Fibroblast of skin of left quadriceps (primary cell): ENCODE measurements around the gene PPFIA4.

Experiments used
- DNase-seq, 2 experiments: peaks; one replicate each; pipeline ENCODE4 v3.0.0-alpha.2; 2013; ENCODE audit warnings: low read depth in 2 of 2

Gene PPFIA4

DNA sequence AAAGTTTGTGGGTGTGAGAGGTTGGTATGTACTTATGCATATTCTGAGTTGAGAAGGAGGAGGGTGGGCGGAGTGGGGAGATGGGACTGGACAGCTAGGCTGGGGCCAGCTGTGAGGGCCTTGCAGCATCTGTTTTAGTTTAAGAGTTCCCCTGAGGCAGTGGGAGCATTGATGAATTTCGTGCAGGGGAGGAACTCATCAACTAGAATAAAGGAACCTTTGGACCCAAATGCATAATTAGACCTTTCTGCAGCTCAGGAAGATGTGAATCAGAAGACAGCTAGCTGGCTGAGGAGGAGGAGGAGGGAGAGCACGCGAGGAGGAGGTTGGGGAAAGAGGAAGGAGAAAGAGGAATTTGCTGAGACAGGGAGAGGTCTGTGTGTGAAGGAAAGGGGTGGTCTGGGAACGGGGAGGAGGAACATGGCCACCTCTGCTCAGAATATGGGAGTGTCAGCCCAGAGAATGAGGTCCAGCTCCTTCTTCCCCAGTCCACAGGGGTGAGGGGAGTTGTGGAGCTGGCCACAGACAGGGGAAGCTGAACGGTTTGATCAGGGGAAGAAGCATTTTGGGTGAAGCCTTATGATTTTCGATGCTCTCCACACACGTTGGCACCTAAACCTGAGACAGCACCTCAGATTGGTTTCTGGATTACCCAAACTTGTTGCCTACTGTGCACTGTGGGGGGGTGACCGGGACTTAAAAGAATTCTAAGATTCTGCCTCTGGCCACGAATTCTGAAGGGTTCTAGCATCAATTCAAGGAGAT is 31.8 kb downstream of the PPFIA4 start:
- DNase-seq, result peak; percentile 41 to 45

DNA sequence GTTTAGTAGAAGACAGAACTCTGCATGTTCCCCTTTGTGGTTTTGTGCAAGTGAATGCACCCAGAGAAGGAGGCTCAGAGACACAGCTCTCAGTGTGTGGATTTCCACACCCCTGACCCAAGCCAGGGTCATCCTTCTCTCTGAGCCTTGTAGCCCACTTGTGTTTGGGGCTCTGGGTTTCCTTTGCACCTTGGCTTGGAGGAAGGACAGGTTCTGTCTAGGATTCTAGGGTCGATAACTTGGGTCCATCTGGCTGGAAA is 32.3 kb downstream of the PPFIA4 start:
- no peak for DNase-seq

GRCh38 chr1:203059485-203059884 is 33.2 kb downstream of the PPFIA4 start:
- DNase-seq, result no peak

DNA sequence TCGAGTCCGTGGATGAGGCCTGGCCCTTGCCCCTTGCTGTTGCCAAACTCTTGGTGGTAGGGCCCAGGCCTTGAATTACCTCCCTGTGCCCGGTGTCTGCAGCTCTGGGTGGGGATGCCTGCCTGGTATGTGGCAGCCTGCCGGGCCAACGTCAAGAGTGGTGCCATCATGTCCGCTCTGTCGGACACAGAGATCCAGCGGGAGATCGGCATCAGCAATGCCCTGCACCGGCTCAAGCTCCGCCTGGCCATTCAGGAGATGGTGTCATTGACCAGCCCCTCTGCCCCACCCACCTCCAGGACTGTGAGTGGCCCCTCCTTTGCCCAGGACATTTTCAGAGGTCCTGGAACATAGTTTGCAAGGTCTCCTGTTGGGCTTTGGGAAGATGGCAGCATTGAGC is 33.8 kb downstream of the PPFIA4 start:
- DNase-seq, result no peak

- no peak for DNase-seq
These were observed 37.0 kb downstream of the PPFIA4 start for GRCh38 chr1:203063287-203063686.

- DNase-seq, result no peak
These were observed 38.9 kb downstream of the PPFIA4 start for GRCh38 chr1:203065191-203065590.

DNA sequence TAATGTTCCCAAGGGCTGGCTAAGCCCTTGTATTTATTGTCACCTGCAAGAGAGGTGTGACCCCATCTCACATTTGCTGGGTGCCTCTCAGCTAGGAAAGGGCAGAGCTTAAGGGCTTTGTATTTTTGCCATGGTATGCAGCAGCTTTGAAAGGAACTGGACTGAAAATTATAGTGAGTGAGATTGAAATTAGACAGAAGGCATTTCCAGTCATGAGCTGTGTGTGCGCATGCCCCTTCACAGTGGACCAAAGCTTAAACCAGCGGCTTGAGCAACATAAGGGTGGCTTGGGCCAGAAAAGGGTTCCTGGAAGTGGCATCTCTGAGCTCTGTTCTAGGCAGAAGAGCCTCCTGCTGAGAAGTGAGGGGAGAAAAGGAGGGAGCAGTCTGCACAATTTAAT is 39.7 kb downstream of the PPFIA4 start:
- DNase-seq, result no peak

DNA sequence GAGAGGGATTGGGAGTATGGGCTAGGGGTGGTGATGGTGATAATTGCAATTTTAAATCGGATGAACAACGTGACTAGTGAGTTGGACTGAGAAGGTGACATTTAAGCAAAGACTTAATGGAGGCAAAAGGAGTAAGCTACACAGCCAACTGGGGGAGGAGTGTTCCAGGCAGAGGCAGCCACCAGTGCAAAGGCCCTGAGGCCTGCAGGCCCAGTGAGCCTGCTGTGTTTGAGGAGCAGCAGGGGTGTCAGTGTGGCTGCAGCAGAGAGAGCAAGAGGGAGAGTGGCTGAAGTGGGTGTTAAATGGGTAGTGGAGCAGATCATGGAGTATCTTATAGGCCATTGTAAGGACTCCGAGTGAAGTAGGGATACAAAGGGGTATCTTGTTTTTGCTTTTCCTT is 40.7 kb downstream of the PPFIA4 start:
- no peak for DNase-seq

GRCh38 chr1:203069030-203069747 is 42.9 kb downstream of the PPFIA4 start:
- peak; percentile 15 to 25 for DNase-seq

GRCh38 chr1:203072002-203072602 is 45.8 kb downstream of the PPFIA4 start:
- no peak for DNase-seq

- no peak for DNase-seq
These were observed 46.6 kb downstream of the PPFIA4 start for GRCh38 chr1:203072911-203073310.

- DNase-seq, result no peak
These were observed 47.2 kb downstream of the PPFIA4 start for GRCh38 chr1:203073469-203073868.

DNA sequence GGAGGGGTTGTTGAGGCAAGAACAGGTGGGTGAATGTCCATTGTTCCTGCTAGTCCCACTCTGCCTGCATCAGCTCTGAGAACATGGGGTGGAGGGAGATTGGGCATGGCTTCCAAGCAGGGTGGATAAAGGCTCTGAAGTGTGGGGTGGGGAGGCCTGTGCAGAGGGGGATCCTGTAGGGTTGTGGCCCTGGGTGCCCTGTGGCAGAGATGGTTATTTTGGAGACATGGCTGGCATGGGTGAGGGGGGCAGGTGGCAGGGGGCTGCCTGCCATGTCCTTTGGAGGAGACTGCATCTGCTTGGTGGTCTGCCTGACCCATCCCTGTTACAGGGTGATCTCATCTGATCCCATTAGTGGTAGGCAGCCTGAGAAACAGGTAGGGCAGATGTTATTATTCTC is 48.3 kb downstream of the PPFIA4 start:
- DNase-seq, result no peak

DNA sequence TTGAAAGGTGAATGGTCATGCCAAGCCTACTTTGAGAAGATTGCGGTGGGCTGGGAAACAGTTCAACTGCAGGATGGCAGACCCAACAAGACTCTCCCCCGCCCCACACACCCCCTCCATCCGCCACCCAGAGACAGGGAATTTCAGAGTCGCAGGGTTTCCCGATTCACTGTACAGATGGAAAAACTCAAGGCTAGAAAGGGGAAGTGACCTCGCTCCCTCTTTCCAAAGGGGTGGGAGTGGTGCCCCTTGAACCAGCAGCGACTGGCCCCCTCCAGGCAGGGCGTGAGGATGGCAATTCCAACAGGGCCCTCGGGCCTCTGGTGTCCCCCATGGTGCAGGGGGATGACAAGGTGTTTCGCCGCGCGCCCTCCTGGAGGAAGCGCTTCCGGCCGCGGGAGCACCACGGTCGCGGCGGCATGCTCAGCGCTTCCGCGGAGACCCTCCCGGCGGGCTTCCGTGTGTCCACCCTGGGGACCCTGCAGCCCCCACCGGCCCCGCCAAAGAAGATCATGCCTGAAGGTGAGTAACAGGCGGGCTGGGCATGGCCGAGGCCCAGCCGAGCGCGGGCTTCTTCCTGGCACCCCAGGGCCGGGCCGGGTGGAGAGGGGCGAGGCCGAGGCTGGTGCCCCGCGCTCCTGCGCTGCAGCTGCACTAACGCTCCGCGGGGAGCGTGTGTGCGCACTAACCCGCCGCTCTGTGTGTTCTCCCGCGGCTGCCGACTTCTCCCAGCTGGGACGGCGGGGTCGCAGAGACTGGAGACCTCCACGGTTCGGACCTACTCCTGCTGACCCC is 49.1 kb downstream of the PPFIA4 start:
- no peak for DNase-seq

DNA sequence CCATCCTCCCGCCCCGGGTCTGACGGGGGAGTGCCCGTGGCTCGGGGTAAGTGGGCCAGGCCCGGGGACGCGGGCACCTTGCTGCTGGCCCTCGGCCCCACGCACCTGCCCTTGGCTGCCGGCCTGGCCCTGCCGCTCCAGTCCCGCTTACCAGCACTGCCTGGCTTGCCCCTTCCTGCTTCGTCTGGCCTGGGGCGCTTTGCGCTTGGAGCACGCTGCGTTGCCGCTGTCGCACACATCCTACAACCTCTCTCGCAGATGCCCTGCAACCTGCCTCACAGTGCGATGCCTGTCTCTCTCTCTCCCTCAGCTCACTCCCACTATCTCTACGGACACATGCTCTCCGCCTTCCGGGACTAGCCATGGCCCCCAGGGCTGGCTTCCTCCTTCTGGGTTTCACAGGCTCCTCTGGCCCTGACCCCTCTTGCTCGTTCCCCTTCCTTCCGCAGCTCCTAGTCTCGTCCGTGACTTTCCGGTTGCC is 49.8 kb downstream of the PPFIA4 start:
- DNase-seq, result no peak

GRCh38 chr1:203077367-203077766 is 51.1 kb downstream of the PPFIA4 start:
- no peak for DNase-seq

- DNase-seq, result no peak
These were observed 51.7 kb downstream of the PPFIA4 start for GRCh38 chr1:203077956-203078355.

DNA sequence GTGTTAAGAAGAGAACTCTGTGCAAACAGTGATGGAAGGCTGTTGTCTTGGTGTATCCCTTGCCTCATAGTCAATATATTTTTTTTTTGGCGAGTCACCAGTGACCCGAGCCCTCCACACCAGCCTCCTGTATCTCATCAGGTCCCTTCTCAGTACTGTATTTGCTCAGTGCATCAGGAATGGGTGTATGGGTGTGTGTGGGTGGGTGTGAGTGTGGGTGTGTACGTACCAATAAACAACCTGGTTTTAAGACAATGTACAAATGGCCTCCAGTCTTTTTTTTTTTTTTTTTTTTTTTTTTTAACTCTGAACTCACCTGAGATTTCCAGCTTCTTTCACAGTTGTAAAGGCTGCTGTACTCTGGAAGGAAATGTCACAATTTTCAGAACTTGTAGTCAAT is 52.2 kb downstream of the PPFIA4 start:
- DNase-seq, result no peak

GRCh38 chr1:203080456-203080855 is 54.2 kb downstream of the PPFIA4 start:
- DNase-seq, result no peak

- DNase-seq, result no peak
These were observed 55.4 kb downstream of the PPFIA4 start for GRCh38 chr1:203081465-203082230.

- DNase-seq, result no peak
These were observed 55.9 kb downstream of the PPFIA4 start for GRCh38 chr1:203082231-203082505.
